Measurements from ENCODE around the gene RYR2.
"Not testable (repeated sequence)": the region's sequence is repeated elsewhere in the genome, so short reads cannot be mapped to it uniquely, and the experiment has no call there.

RYR2 gene

DNA sequence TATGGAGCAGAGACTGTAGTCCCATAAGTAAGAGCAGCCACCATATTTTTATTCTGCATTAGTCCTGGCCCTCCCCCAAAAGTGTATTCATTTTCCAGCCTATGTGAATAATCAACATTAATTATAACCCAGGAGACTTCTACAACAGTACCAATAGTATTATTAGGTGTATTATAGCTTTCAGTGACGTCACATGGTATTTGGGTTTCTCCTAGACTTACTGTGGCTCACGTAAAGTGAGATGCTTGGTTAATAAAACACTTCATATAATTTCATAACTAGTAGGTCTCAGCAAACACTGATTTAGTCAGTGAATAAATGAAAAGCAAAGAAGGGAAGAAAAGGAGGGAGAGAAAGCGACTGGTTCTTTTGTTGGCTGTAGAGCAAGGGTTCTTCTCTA lies 762.5 kb downstream of the RYR2 start:
- no peak for DNase-seq

GRCh38 chr1:237809099-237809498 lies 767.1 kb downstream of the RYR2 start:
- DNase-seq, result no peak

GRCh38 chr1:237811633-237812032 lies 769.6 kb downstream of the RYR2 start:
- no peak for DNase-seq

- no peak for DNase-seq
These were observed 770.1 kb downstream of the RYR2 start for GRCh38 chr1:237812061-237812460.

DNA sequence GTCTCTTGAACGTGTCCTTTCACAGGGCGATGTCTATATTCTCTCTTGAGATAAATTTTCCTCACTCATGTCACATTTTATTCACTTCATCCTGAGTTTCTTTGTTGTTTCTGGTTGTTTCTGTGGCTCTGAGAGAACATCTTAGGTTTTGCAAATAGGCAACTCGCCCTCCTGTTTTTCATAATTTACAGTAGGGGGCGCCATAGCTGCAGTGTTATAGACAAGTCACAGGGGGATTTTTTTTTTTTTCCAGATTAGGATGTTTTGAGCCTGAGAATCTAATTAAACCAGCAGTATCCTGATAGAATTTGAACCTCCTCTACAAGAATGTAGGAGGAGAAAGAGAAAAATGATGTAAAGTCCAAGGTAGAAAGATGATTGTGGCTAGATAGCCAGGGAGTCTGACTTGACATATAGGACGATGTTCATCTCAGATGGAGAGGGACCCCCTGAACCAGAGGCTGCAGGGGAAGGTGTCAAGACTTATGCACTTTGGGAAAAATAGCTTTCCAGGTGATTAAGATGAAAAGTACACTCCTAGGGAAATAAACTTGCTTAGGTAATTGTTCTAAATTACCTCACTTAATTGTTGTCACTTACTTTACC lies 772.4 kb downstream of the RYR2 start:
- DNase-seq, result no peak

GRCh38 chr1:237817277-237817676 lies 775.3 kb downstream of the RYR2 start:
- DNase-seq, result no peak

DNA sequence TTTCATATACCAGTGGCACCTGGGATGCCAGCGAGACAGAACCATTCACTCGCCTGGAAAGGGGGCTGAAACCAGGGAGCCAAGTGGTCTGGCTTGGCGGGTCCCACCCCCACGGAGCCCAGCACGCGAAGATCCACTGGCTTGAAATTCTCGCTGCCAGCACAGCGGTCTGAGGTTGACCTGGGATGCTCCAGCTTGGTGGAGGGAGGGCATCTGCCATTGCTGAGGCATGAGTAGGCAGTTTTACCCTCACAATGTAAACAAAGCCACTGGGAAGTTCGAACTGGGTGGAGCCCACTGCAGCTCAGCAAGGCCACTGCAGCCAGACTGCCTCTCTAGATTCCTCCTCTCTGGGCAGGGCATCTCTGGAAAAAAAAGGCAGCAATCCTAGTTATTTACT lies 778.6 kb downstream of the RYR2 start:
- not testable (repeated sequence) for DNase-seq

GRCh38 chr1:237832858-237833257 lies 790.9 kb downstream of the RYR2 start:
- no peak for DNase-seq

DNA sequence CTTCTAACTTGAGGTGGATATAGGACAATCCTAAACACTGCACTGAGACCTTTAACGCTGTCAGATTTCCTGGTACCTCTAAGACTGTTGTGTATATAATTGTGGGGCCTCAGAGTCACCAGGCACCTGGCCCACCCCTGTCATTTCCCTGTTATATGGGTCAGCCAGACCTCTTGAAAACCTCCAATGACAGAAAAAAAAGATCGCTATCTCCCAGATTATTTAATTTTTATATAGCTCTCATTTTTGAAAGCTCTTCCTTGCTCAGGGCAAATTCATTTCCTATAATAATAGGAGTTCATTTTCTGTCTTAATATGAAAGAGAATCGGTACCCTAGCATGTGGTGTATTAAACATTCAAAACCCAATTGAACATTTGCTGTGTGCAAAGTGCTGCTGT lies 792.1 kb downstream of the RYR2 start:
- no peak for DNase-seq

DNA sequence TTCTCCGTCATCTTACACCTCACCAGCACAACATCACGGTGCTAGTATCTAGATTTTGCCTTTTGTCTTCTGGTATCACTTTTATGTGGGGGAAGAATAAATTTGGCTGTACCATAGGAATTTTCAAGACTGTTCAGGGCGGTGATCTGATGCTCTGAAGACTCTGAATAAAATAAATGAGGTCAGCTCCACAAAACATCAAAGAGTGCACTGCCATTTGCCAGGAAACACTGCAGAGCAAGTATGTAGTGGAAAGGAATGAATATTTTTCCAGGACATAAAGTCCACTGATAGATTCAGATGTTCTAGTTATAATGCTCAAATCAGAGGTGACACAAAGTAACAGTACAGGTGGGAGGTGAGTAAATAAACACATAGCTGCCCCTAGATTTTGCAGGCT lies 792.5 kb downstream of the RYR2 start:
- DNase-seq, result no peak

- no peak for DNase-seq
These were observed 796.3 kb downstream of the RYR2 start for GRCh38 chr1:237838320-237838719.

DNA sequence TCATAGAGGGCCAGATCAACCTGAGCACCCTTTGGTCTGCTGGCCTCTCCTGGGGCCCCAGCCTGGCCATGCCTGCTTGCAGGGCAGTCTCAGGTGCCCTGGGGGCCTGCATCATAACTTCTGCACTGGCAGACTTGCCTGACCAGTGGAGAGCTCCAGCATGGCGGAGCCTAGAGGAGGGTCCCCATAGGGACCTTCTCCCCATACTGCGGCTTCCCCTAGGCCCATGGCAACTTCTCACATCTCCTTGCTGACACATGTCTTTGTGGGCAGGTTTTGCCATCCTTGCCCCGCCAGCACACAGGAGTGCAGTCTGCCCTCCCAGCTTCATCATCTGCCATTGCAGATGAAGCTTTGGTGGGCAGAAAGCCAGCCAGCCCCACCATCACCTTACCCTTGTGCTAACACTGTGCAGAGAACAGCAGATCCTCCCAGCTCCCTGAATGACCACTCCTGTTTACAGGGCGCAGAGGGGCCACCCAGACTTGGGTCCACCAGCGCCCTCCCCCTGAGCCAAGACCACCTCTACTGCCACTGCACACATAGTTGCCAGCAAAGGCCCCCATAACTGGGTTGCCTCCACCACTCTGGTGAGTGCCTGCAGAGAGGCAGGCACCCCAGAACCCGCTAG lies 797.0 kb downstream of the RYR2 start:
- no peak for DNase-seq

GRCh38 chr1:237841485-237841884 lies 799.5 kb downstream of the RYR2 start:
- DNase-seq, result no peak

GRCh38 chr1:237843516-237843915 lies 801.5 kb downstream of the RYR2 start:
- DNase-seq, result not testable (repeated sequence)

DNA sequence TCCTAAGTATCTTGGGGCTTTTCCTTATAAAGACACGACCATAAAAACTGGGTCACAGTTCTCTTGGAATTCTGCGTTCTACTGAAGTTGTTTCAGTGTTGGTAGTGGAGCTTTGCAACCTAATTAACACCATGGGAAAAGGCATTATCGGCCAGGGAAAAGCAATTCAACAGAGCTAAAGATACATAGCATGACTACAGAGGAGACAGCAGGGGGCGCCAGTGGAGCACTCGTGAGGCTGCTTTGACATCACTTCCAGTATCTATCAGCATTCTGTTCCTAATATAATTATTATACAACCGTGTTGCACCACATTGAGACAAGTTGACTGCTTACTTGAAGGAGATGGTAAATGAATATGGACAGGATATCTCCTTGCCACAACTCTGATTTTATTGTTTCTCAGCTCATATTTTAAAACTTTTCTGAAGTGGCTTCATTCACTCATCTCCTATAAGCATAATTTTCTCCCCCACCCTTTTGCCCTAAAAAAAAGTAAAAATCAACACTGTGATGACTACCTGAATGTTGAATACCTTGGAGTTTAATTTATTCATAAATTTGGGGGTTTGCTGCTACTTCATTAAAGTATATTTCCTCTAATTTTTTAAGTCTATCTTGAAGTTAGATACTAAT lies 809.3 kb downstream of the RYR2 start:
- DNase-seq, result peak in 6 of 14 donors; percentile 1 to 24 (median 12)

DNA sequence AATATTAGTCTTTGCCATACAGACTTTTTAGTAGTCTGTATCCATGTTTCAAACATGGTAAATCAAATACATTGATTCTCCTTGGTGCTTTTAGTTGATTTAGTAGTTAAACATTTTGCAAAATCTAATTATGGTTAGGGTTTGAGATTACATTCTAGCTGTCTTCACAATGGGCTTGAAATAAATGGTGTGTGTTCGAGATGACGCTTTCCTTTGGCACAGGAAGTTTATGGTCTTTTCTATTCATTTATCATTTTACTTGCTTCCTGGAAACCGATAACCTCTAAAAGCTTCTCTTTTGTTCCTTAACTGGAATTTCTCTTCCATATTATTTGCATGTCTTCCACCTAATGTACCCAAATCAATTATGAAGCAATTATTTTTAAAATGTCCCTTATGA lies 810.4 kb downstream of the RYR2 start:
- no peak for DNase-seq

DNA sequence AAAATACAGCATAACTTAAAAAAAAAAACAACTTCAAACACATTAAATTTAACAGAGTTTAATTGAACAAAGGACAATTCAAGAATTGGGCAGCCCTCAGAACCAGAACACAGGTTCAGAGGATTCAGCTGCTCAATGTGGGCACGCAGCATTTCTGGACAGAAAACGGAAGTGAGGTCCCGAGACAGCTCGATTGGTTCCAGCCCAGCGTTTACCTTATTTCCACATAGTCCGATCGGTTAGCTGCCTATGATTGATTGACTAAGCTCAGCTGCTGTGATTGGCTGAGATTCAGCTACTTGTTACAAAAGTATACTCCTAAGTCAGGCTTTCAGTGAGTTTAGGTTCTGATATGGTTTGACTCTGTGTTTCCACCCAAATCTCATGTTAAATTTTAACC lies 815.5 kb downstream of the RYR2 start:
- DNase-seq, result no peak

DNA sequence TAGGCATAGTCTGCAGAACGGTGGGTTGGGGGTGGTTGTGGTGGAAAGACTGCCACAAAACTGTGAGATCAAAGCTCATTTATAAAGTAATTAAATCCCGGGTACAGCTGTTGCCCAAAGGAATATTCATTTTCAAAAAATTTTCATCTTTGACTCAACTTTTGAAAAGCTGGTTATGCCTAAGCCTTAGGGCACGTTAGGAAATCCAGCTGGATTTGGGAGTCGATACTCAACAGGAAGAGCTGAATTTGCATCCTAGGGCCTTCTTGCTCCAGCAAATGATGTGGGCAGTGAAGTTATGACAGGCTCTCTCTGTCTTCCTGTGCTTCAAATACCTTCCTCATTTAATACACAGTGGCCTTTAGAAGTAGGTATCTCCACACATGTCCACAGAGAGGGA lies 817.0 kb downstream of the RYR2 start:
- no peak for DNase-seq

GRCh38 chr1:237861944-237862343 lies 820.0 kb downstream of the RYR2 start:
- DNase-seq, result no peak

DNA sequence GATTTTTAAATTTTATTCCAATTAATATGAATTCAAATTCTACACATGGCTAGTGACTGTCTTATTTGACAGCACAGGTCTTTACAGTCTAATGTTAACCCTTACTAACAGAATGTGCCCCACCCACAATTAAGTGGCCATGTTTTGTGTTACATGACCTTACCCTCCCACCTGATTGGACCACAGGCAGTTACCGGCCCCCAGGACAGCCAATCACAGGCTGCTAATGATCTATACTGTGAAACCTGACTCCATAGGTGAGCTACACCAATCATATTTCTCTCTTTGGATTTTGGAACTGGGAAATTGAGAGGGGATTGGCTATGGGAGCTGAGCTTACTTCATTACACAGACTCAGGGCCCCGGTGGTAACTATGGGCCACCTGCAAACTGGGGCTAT lies 821.2 kb downstream of the RYR2 start:
- no peak for DNase-seq

DNA sequence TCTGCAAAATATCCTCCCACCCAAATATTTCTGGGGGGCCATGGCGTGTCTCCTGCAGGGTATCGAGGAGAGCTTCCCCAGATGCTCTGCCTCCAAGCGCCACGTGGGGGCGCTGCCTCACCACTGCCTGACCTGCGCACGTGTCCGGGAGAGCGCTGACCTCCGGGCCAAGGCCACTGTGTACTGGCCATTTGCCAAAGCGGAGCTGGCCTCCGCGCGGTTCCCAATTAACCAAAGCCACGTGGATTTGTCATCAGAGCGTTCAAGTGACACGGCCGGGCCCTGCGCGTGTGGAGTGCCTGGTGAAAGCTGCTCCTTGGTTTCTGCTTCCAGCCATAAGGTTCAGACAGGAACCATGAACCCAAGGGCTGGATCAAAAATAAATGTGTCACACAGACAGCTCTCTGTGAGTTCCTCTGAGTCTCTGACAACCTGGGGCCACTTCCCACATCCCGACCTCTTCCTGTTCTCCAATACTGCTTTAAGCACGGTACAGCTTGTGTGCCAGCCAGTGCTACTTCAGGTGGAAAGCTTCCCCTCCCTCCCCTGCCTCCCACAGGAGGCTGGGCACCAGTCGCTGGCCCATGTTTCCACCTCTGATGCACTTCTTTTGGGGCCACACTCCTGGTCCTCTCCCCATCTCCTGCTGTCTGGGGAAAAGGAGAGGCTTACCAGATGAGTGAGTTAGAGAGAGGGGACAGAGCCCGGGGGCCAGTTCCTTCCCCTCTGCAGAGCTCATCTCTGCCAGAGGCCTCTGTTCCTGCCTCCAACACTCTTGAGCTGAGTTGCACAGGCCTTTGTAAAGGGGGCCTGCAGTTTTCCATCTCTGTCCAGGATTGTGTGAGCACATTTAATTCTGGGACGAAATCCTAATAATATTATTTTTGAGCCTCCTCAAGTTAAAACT lies 822.6 kb downstream of the RYR2 start:
- DNase-seq, result peak in 12 of 14 donors; percentile 15 to 63 (median 38)

DNA sequence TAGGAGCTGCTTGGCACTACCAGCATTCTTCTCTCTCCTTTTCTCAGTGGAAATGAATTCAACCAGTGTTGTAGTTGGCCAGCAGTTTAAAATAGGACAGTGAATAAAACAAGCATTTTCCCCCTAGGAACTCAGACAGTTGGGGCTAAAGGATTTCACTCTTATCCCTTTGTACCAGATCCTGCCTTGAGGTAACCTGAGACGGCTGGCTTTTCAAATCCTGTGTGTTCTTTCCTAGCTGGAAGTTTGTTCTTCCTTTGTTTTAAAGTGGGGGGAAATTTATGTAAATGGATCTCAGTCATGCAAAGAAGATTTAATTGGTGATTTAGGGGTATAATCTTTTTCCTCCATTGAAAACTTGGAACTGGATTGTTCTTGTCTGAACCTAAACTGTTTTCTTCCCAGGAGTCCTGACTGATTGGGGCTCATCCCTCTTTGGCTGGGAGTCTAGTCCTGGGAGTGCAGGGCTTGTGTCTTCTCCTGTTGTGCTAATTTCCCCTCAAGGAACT lies 825.5 kb downstream of the RYR2 start:
- no peak for DNase-seq

Data from C1 segment of cervical spinal cord (tissue), 14 donors.